ENCODE results near the gene MTA1. TPM values are rescaled to one million over a fixed set of nuclear protein-coding genes. Genes with fewer than 3 reads are reported as not detected.

Gene MTA1
- total and polyA plus RNA-seq, 2 of the 8 experiments (the other 6 are each of a cell fraction or from before 2014, with no cell fraction given) = 73.9 to 221 TPM

GRCh38 chr14:105398726-105399465 is 20.7 kb upstream of the MTA1 start:
- Histone ChIP-seq H2BK12ac (ENCODE audit: low read depth, low read length) (peak overlapping the region; percentile 39; the same call in 1 of the 2 replicates), H4K5ac (ENCODE audit: insufficient read length, low read depth, low read length) (peak overlapping the region; percentile 33), H3K4me2 (ENCODE audit: insufficient read depth in 1 of 2, low read depth in 2 of 2, low read length in 2 of 2) (peak overlapping the region; percentile 29 to 75; a peak in 3 of 4 replicates), H3K9ac (replicated peaks in 1 of 4; ENCODE audit: extremely low read depth in 1 of 4, low read depth in 3 of 4, low read length in 3 of 4) (peak overlapping the region in 2 of 4 experiments; percentile 23 to 29; a peak in 2 of 7 replicates), H3K79me1 (ENCODE audit: low read depth, low read length) (no peaks in the 10 kb centered on the region), H3K56ac (replicated peaks; ENCODE audit: insufficient read length, low read depth, low read length) (no peak overlapping the region), H2BK20ac (ENCODE audit: low read length) (no peak overlapping the region), H2AK5ac (ENCODE audit: low read depth, low read length) (no peak overlapping the region), H3K9me3 (ENCODE audit: insufficient read depth in 2 of 2, low read depth in 1 of 2, low read length in 1 of 2) (peaks cover 31 to 50% of the 10 kb centered on the region in 2 experiments), H3K4me3 (ENCODE audit: extremely low read depth in 1 of 4, insufficient read depth in 2 of 4, low read depth in 3 of 4, low read length in 4 of 4) (peak overlapping the region; percentile 33 to 71 (median 40)), H4K8ac (ENCODE audit: extremely low read depth, insufficient read depth, low read length) (peak overlapping the region; percentile 86), H3K27me3 (replicated peaks in 1 of 4; ENCODE audit: control insufficient read depth in 3 of 4, extremely low read depth in 1 of 4, insufficient read depth in 3 of 4, low read length in 3 of 4) (peaks cover 0 to 19% (median 8%) of the 10 kb centered on the region in 4 experiments; a peak in 3 of 7 replicates), H2BK5ac (ENCODE audit: low read depth, low read length) (peak overlapping the region; percentile 66; the same call in 1 of the 2 replicates), H2BK120ac (replicated peaks; ENCODE audit: low read depth, low read length) (no peak overlapping the region), H3K36me3 (ENCODE audit: control insufficient read depth in 2 of 4, insufficient read depth in 4 of 4, low read length in 3 of 4) (peaks cover 0 to 18% (median 2%) of the 10 kb centered on the region in 4 experiments; a peak in 3 of 8 replicates), H3K18ac (ENCODE audit: extremely low read depth, low read length) (no peak overlapping the region; the same call in 1 of the 2 replicates), H3K79me2 (ENCODE audit: control insufficient read depth in 1 of 2, insufficient read depth in 2 of 2, low read length in 2 of 2) (no peaks in the 10 kb centered on the region), H3K4me1 (replicated peaks in 1 of 4; ENCODE audit: control insufficient read depth in 3 of 4, insufficient read depth in 4 of 4, low read length in 3 of 4) (peaks cover 0 to 9% (median 3%) of the 10 kb centered on the region in 4 experiments; a peak in 4 of 7 replicates), H4K91ac (replicated peaks; ENCODE audit: insufficient read length, low read length) (peak overlapping the region; percentile 85), H3K14ac (ENCODE audit: insufficient read length) (no peak overlapping the region), H3K4ac (replicated peaks; ENCODE audit: insufficient read length, low read depth, low read length) (no peak overlapping the region), H3K27ac (ENCODE audit: low read depth, low read length) (no peak overlapping the region; the same call in 1 of the 2 replicates), H2BK15ac (ENCODE audit: low read length) (peak overlapping the region; percentile 46; the same call in 1 of the 2 replicates), H3K23ac (ENCODE audit: insufficient read length) (no peak overlapping the region), H4K20me1 (replicated peaks in 1 of 2; ENCODE audit: control insufficient read depth in 1 of 2, insufficient read depth in 2 of 2, low read length in 2 of 2) (no peaks in the 10 kb centered on the region), H3K23me2 (ENCODE audit: low read depth, low read length) (peaks cover 3% of the 10 kb centered on the region; the same call in 1 of the 2 replicates), H2AFZ (ENCODE audit: low read length) (no peak overlapping the region)
- ChIA-PET CTCF (ENCODE audit: partially characterized antibody) (interaction anchor here (1.0 to 1.4 kb wide), 4 partner anchors 12 to 338 kb away, joined by 3 to 4 read pairs (median 3); no protein-coding TSS in a partner anchor), POLR2A (ENCODE audit: partially characterized antibody) (interaction anchor here (0.7 to 2.8 kb wide), 5 partner anchors 9 to 36 kb away, joined by 3 to 9 read pairs (median 3); no protein-coding TSS in a partner anchor)
- no peak for FAIRE-seq
- peak in 1 of 2 experiments; percentile 69 for DNase-seq (ENCODE audit: low read depth in 1 of 2, low spot score in 2 of 2)
- TF ChIP-seq CEBPB (IDR thresholded peaks at IDR 0.05; ENCODE audit: low read depth, low read length) (no peak), KDM4A (IDR thresholded peaks at IDR 0.05; ENCODE audit: low read depth, low read length, severe bottlenecking) (peak; percentile 11), MAX (IDR thresholded peaks at IDR 0.05) (peak; percentile 78), MAFK (IDR thresholded peaks at IDR 0.05; ENCODE audit: low read depth, low read length) (no peak)
- TF ChIP-seq, protein P1, sequence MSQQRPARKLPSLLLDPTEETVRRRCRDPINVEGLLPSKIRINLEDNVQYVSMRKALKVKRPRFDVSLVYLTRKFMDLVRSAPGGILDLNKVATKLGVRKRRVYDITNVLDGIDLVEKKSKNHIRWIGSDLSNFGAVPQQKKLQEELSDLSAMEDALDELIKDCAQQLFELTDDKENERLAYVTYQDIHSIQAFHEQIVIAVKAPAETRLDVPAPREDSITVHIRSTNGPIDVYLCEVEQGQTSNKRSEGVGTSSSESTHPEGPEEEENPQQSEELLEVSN (IDR thresholded peaks at IDR 0.05) = peak; percentile 74
- 75% methylated on average over 21 of the region's 41 CpGs; no CpG with 5 or more reads in 1 of the 2 experiments for WGBS, 2 experiments (ENCODE audit: extremely low coverage in 1 of 2, insufficient coverage in 1 of 2, insufficient read length in 1 of 2, insufficient replicate concordance in 2 of 2, low coverage in 1 of 2, low lambda C conversion rate in 2 of 2, missing lambda C conversion rate in 1 of 2)

Measured in H1 (cell line).